H9 (cell line): ENCODE data around the gene MCM3AP. TPM values are rescaled to one million over a fixed set of nuclear protein-coding genes. Genes with fewer than 3 reads are reported as not detected.

Source experiments
- DNase-seq: peaks from one replicate; pipeline ENCODE4 v3.0.0-alpha.2; 2017
- H2AFZ ChIP-seq: one replicate; pipeline ENCODE4 v1.6.1; 2013; ENCODE audit warnings: mild to moderate bottlenecking, low read length, control low read depth, moderate library complexity
- H2AK5ac ChIP-seq: 2 replicates; pipeline ENCODE4 v1.6.1; 2013; ENCODE audit warnings: low read length, control low read depth, mixed read lengths; ENCODE audit not compliant: insufficient read length
- H2BK120ac ChIP-seq: one replicate; pipeline ENCODE4 v1.6.1; 2013; ENCODE audit warnings: low read depth, mild to moderate bottlenecking, low read length, control low read depth, inconsistent platforms; ENCODE audit not compliant: poor library complexity, severe bottlenecking
- H2BK12ac ChIP-seq: 2 replicates; pipeline ENCODE4 v1.6.1; 2013; ENCODE audit warnings: low read length, control low read depth, mixed read lengths, low read depth; ENCODE audit not compliant: insufficient read length
- H2BK15ac ChIP-seq: 2 replicates; pipeline ENCODE4 v1.6.1; 2013; ENCODE audit warnings: low read depth, low read length, control low read depth
- H2BK20ac ChIP-seq: one replicate; pipeline ENCODE4 v1.6.1; 2013; ENCODE audit warnings: low read depth, mild to moderate bottlenecking, low read length, control low read depth, inconsistent platforms; ENCODE audit not compliant: poor library complexity, severe bottlenecking
- H2BK5ac ChIP-seq: 2 replicates; pipeline ENCODE4 v1.6.1; 2013; ENCODE audit warnings: low read length, control low read depth, mixed read lengths; ENCODE audit not compliant: insufficient read length
- H3K14ac ChIP-seq: 2 replicates; pipeline ENCODE4 v1.6.1; 2013; ENCODE audit warnings: low read length, control low read depth; ENCODE audit not compliant: insufficient read depth
- H3K18ac ChIP-seq: 2 replicates; pipeline ENCODE4 v1.6.1; 2013; ENCODE audit warnings: low read depth, mild to moderate bottlenecking, mixed read lengths, low read length, control low read depth; ENCODE audit not compliant: insufficient read length
- H3K23ac ChIP-seq: 2 replicates; pipeline ENCODE4 v1.6.1; 2013; ENCODE audit warnings: low read length, control low read depth, mixed read lengths, low read depth; ENCODE audit not compliant: insufficient read length
- H3K23me2 ChIP-seq: 2 replicates; pipeline ENCODE4 v1.6.1; 2013; ENCODE audit warnings: low read depth, mild to moderate bottlenecking, mixed read lengths, low read length, control low read depth; ENCODE audit not compliant: insufficient read length, poor library complexity, severe bottlenecking
- H3K27ac ChIP-seq: 2 replicates; pipeline ENCODE4 v1.5.1; 2013; ENCODE audit warnings: low read length, control low read depth, mixed read lengths, low read depth; ENCODE audit not compliant: insufficient read length
- H3K27me3 ChIP-seq: 2 replicates; pipeline ENCODE4 v1.6.1; 2013; ENCODE audit warnings: low read length, control low read depth, inconsistent platforms; ENCODE audit not compliant: insufficient read depth
- H3K4ac ChIP-seq: 2 replicates; pipeline ENCODE4 v1.6.1; 2013; ENCODE audit warnings: low read depth, mild to moderate bottlenecking, control low read depth, inconsistent platforms, low read length, moderate library complexity
- H3K4me1 ChIP-seq: 2 replicates; pipeline ENCODE4 v1.6.1; 2013; ENCODE audit warnings: low read length, control low read depth, inconsistent platforms; ENCODE audit not compliant: insufficient read depth
- H3K4me2 ChIP-seq: 2 replicates; pipeline ENCODE4 v1.6.1; 2013; ENCODE audit warnings: low read length, control low read depth, mixed read lengths; ENCODE audit not compliant: insufficient read length, insufficient read depth
- H3K56ac ChIP-seq: 2 replicates; pipeline ENCODE4 v1.6.1; 2013; ENCODE audit warnings: low read depth, mild to moderate bottlenecking, mixed read lengths, low read length, control low read depth; ENCODE audit not compliant: insufficient read length
- H3K79me1 ChIP-seq: 2 replicates; pipeline ENCODE4 v1.6.1; 2013; ENCODE audit warnings: low read depth, mild to moderate bottlenecking, moderate library complexity, low read length, control low read depth, inconsistent platforms; ENCODE audit not compliant: insufficient read depth, poor library complexity, severe bottlenecking
- H3K79me2 ChIP-seq: 2 replicates; pipeline ENCODE4 v1.6.1; 2013; ENCODE audit warnings: low read length, control low read depth, inconsistent platforms; ENCODE audit not compliant: insufficient read depth
- H3K9ac ChIP-seq: 2 replicates; pipeline ENCODE4 v1.6.1; 2013; ENCODE audit warnings: low read length, control low read depth, mixed read lengths; ENCODE audit not compliant: insufficient read length; ENCODE audit errors: extremely low read depth
- H3K9me3 ChIP-seq: one replicate; pipeline ENCODE4 v1.6.1; 2013; ENCODE audit warnings: low read depth, low read length, inconsistent platforms; ENCODE audit not compliant: control insufficient read depth
- H3T11ph ChIP-seq: one replicate; pipeline ENCODE4 v1.6.1; 2013; ENCODE audit warnings: mild to moderate bottlenecking, low read length, control low read depth, inconsistent platforms
- H4K20me1 ChIP-seq: one replicate; pipeline ENCODE4 v1.6.1; 2013; ENCODE audit not compliant: control insufficient read depth, insufficient read length, insufficient read depth
- H4K5ac ChIP-seq: 2 replicates; pipeline ENCODE4 v1.6.1; 2013; ENCODE audit warnings: low read depth, mild to moderate bottlenecking, mixed read lengths, low read length, control low read depth; ENCODE audit not compliant: insufficient read length
- H4K8ac ChIP-seq: replicated peaks from 2 replicates; pipeline ENCODE4 v1.6.1; 2013; ENCODE audit warnings: low read length, control low read depth, mixed read lengths, low read depth; ENCODE audit not compliant: insufficient read length
- H4K91ac ChIP-seq: 2 replicates; pipeline ENCODE4 v1.6.1; 2013; ENCODE audit warnings: low read depth, mild to moderate bottlenecking, moderate library complexity, mixed read lengths, low read length, control low read depth; ENCODE audit not compliant: insufficient read length
- H3K27ac Mint-ChIP-seq, 3 experiments: 2 replicates in 2 of 3; 3 replicates in 1 of 3; pipeline ENCODE4 v1.8.0; 2020 to 2021; ENCODE audit warnings: mixed read lengths in 3 of 3, mild to moderate bottlenecking in 1 of 3, moderate library complexity in 1 of 3
- H3K27me3 Mint-ChIP-seq: 2 replicates; pipeline ENCODE4 v1.8.0; 2021; ENCODE audit warnings: low read depth, mild to moderate bottlenecking, moderate library complexity, mixed read lengths
- H3K36me3 Mint-ChIP-seq, 3 experiments: 2 replicates in 2 of 3; 3 replicates in 1 of 3; pipeline ENCODE4 v1.8.0; 2020 to 2021; ENCODE audit warnings: low read depth in 3 of 3, mixed read lengths in 3 of 3; ENCODE audit not compliant: insufficient read depth in 1 of 3
- H3K4me1 Mint-ChIP-seq, 2 experiments: 2 replicates each; pipeline ENCODE4 v1.8.0; 2020; ENCODE audit warnings: mixed read lengths in 2 of 2
- H3K4me3 Mint-ChIP-seq, 2 experiments: 2 replicates in 1 of 2; 3 replicates in 1 of 2; pipeline ENCODE4 v1.8.0; 2020 to 2021; ENCODE audit warnings: mild to moderate bottlenecking in 2 of 2, mixed read lengths in 2 of 2, moderate library complexity in 1 of 2
- H3K9me3 Mint-ChIP-seq, 2 experiments: 2 replicates in 1 of 2; 3 replicates in 1 of 2; pipeline ENCODE4 v1.8.0; 2020; ENCODE audit warnings: mild to moderate bottlenecking in 2 of 2, mixed read lengths in 2 of 2, moderate library complexity in 1 of 2
- WGBS: extraction: QIAGEN DNeasy Blood & Tissue Kit; methylation state at CpG from one replicate; pipeline ENCODE4 v1.1.7; 2013; ENCODE audit warnings: missing lambda C conversion rate, low lambda C conversion rate, mixed read lengths; ENCODE audit not compliant: insufficient read length; ENCODE audit errors: extremely low coverage; 5-methylcytosine and 5-hydroxymethylcytosine counted together
- total RNA-seq: library from RNA; stranded (reverse); gene quantifications from 2 replicates; pipeline ENCODE4 v1.2.1, GENCODE V29; 2021
- TF ChIP-seq, protein P1 (sequence below): fragments of 200-600 bp; sonication (generic); conservative IDR thresholded peaks from 3 replicates; pipeline ENCODE4 v1.8.0; 2021; ENCODE audit warnings: antibody characterized with exemption, mild to moderate bottlenecking

MCM3AP gene
- total RNA-seq, 1 experiment from 2014 or later = 124 TPM

DNA sequence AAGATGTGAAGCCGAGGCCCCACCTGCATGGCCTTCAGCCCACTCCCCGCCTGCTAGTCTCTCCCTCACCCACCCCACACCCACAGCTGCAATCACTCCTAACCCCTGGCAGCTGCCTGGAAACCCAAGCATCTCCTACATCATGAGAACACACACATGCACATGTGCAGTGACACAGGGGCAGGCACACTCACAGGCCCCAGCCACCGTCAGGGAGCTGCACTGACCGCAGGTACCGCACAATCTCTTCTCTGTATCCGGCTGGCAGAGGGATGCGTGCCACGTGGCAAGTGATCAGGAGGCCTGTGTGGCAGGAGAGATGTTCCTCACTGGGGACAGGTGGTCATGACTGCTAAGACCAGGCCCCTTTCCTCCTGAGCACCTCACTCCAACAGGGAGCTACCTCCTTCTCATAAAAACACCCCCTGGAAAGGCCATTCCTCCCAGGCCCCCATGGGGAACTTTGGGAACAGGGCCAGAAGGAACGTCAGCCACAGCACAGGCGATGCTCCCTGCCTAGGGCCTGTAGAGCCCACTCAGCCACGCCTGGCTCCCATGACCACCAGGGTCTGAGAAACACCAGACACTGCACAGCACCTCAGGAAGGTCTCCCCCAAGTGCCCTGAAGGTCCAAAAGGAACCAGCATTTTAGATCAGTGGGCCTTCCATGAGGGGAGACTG is 62.8 kb downstream of the MCM3AP start:
- WGBS = no CpG with 5 or more reads among the region's 11 CpGs

More for the DNA sequence above, 62.8 kb downstream of the MCM3AP start:
- H2AFZ ChIP-seq = no peak overlapping the region
- peaks cover 49 to 64% (median 53%) of the 10 kb centered on the region in 3 experiments for H3K36me3 Mint-ChIP-seq
- no peaks in the 10 kb centered on the region for H3K9me3 ChIP-seq
- no peak overlapping the region for H2BK120ac ChIP-seq
- H3K79me1 ChIP-seq = peaks cover 8% of the 10 kb centered on the region
- no peak overlapping the region for H2BK15ac ChIP-seq
- no peaks in the 10 kb centered on the region for H3K4me1 ChIP-seq
- no peak overlapping the region for H3K18ac ChIP-seq
- no peak overlapping the region for H4K8ac ChIP-seq
- no peaks in the 10 kb centered on the region for H3K23me2 ChIP-seq
- no peak overlapping the region for H3K4ac ChIP-seq
- H2BK12ac ChIP-seq = no peak overlapping the region
- no peak overlapping the region for H2BK20ac ChIP-seq
- H2BK5ac ChIP-seq = no peak overlapping the region
- no peak overlapping the region for H3K4me3 Mint-ChIP-seq
- no peak overlapping the region for H2AK5ac ChIP-seq
- H4K91ac ChIP-seq = no peak overlapping the region
- H3K79me2 ChIP-seq = peaks cover 38% of the 10 kb centered on the region
- H3T11ph ChIP-seq = no peak overlapping the region
- no peak overlapping the region for H4K5ac ChIP-seq
- no peak overlapping the region for H3K14ac ChIP-seq
- DNase-seq = no peak
- peaks cover 7 to 10% of the 10 kb centered on the region in 2 experiments for H3K4me1 Mint-ChIP-seq
- TF ChIP-seq, protein P1, sequence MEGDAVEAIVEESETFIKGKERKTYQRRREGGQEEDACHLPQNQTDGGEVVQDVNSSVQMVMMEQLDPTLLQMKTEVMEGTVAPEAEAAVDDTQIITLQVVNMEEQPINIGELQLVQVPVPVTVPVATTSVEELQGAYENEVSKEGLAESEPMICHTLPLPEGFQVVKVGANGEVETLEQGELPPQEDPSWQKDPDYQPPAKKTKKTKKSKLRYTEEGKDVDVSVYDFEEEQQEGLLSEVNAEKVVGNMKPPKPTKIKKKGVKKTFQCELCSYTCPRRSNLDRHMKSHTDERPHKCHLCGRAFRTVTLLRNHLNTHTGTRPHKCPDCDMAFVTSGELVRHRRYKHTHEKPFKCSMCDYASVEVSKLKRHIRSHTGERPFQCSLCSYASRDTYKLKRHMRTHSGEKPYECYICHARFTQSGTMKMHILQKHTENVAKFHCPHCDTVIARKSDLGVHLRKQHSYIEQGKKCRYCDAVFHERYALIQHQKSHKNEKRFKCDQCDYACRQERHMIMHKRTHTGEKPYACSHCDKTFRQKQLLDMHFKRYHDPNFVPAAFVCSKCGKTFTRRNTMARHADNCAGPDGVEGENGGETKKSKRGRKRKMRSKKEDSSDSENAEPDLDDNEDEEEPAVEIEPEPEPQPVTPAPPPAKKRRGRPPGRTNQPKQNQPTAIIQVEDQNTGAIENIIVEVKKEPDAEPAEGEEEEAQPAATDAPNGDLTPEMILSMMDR = no peak
- no peak overlapping the region for H3K23ac ChIP-seq
- H4K20me1 ChIP-seq = no peaks in the 10 kb centered on the region
- no peak overlapping the region for H3K27ac ChIP-seq
- H3K56ac ChIP-seq = no peak overlapping the region
- peaks cover 11 to 13% of the 10 kb centered on the region in 2 experiments for H3K9me3 Mint-ChIP-seq
- no peak overlapping the region for H3K4me2 ChIP-seq
- H3K27ac Mint-ChIP-seq = peak overlapping the region in 1 of 3 experiments; percentile 75; a peak in 2 of 7 replicates
- H3K27me3 Mint-ChIP-seq = no peaks in the 10 kb centered on the region; the same call in 1 of the 2 replicates
- H3K9ac ChIP-seq = no peak overlapping the region
- H3K27me3 ChIP-seq = no peaks in the 10 kb centered on the region
